HCT116 (cell line): ENCODE data around the gene SMYD4. TPM values are rescaled to one million over a fixed set of nuclear protein-coding genes. Genes with fewer than 3 reads are reported as not detected.

ENCODE experiments used
- ATAC-seq: fragments of 200-7000 bp; cut with Tn5 transposase; 2 replicates; pipeline ENCODE4 v1.9.1; 2020; ENCODE audit warnings: mild to moderate bottlenecking, moderate library complexity
- BruUV-seq: library from RNA; stranded (reverse); fragments of 400-500 nt; replicated peaks from 2 replicates; lab custom pipeline; 2021; lab: Mats Ljungman, UMichigan
- CTCF ChIA-PET: fragments of 300-600 bp; sonication (Branson Sonifier 250); formaldehyde crosslinking; loops from one replicate; lab custom pipeline; 2021; ENCODE audit warnings: antibody characterized with exemption; lab: Charles Lee
- POLR2A ChIA-PET: fragments of 300-600, 350-600 bp; sonication (Branson Sonifier 250); formaldehyde crosslinking; loops from one replicate; lab custom pipeline; 2021; ENCODE audit warnings: antibody characterized with exemption; lab: Charles Lee
- RAD21 ChIA-PET, 2 experiments: fragments of 300-600 bp; sonication (Branson Sonifier 250); formaldehyde crosslinking; loops; one replicate each; lab custom pipeline; 2023; ENCODE audit warnings: low total read pairs in 2 of 2; ENCODE audit not compliant: uncharacterized antibody in 2 of 2, unreplicated experiment in 2 of 2, low non-redundant PET in 1 of 2; lab: Charles Lee
- DNase-seq: peaks from one replicate; pipeline ENCODE4 v3.0.0-alpha.2; 2010; ENCODE audit warnings: low read depth, low spot score
- H2AFZ ChIP-seq: fragments of 200-600 bp; shearing (Covaris generic), sonication (generic); 2 replicates; pipeline ENCODE4 v1.6.1; 2017; ENCODE audit warnings: low read depth, mixed run types, mixed read lengths, antibody characterized with exemption, low read length; ENCODE audit not compliant: poor library complexity, severe bottlenecking
- H3K27ac ChIP-seq: 2 replicates; pipeline ENCODE4 v1.5.1; 2012; ENCODE audit warnings: low read depth, low read length
- H3K27me3 ChIP-seq: fragments of 200-600 bp; sonication (generic); 2 replicates; pipeline ENCODE4 v1.6.1; 2016; ENCODE audit warnings: mixed run types, low read length, mixed read lengths; ENCODE audit not compliant: insufficient read depth
- H3K36me3 ChIP-seq, 2 experiments: fragments of 200-500 bp in 1 of 2; fragments of 200-600 bp in 1 of 2; sonication (Bioruptor generic) in 1 of 2; sonication (generic) in 1 of 2; 2 replicates each; pipeline versions ENCODE4 v1.5.1 to v1.6.1; 2014 to 2016; ENCODE audit warnings: low read length in 2 of 2, inconsistent platforms in 1 of 2, mixed read lengths in 1 of 2, mixed run types in 1 of 2; ENCODE audit not compliant: insufficient read depth in 2 of 2, control insufficient read depth in 1 of 2
- H3K4me1 ChIP-seq, 2 experiments: fragments of 200-600 bp in 1 of 2; sonication (generic) in 1 of 2; 2 replicates each; pipeline versions ENCODE4 v1.5.1 to v1.6.1; 2012 to 2017; ENCODE audit warnings: low read length in 2 of 2, inconsistent platforms in 1 of 2, mild to moderate bottlenecking in 1 of 2, mixed read lengths in 1 of 2, mixed run types in 1 of 2, moderate library complexity in 1 of 2; ENCODE audit not compliant: insufficient read depth in 2 of 2, control insufficient read depth in 1 of 2
- H3K4me2 ChIP-seq: fragments of 200-600 bp; sonication (generic); 2 replicates; pipeline ENCODE4 v1.6.1; 2017; ENCODE audit warnings: mixed run types, low read length, mixed read lengths
- H3K4me3 ChIP-seq, 2 experiments: fragments of 200-600 bp in 1 of 2; sonication (generic) in 1 of 2; replicated peaks in 1 of 2; 2 replicates each; pipeline ENCODE4 v1.5.1; 2011 to 2016; ENCODE audit warnings: low read length in 2 of 2, control low read depth in 1 of 2, low read depth in 1 of 2, mild to moderate bottlenecking in 1 of 2, mixed read lengths in 1 of 2, mixed run types in 1 of 2
- H3K79me2 ChIP-seq: fragments of 200-600 bp; sonication (generic); 2 replicates; pipeline ENCODE4 v1.6.1; 2017; ENCODE audit warnings: mild to moderate bottlenecking, mixed run types, low read length, moderate library complexity, mixed read lengths; ENCODE audit not compliant: insufficient read depth
- H3K9ac ChIP-seq: fragments of 200-600 bp; sonication (generic); 2 replicates; pipeline ENCODE4 v1.6.1; 2016; ENCODE audit warnings: low read length, mixed read lengths
- H3K9me2 ChIP-seq: fragments of 200-600 bp; sonication (generic), shearing (Covaris generic); 2 replicates; pipeline ENCODE4 v1.6.1; 2017; ENCODE audit warnings: mixed run types, mild to moderate bottlenecking, moderate library complexity; ENCODE audit not compliant: insufficient read depth
- H3K9me3 ChIP-seq, 2 experiments: fragments of 200-500 bp in 1 of 2; fragments of 200-600 bp in 1 of 2; sonication (Bioruptor generic) in 1 of 2; sonication (generic) in 1 of 2; 2 replicates each; pipeline ENCODE4 v1.6.1; 2014 to 2017; ENCODE audit warnings: low read length in 2 of 2, mixed read lengths in 2 of 2, inconsistent platforms in 1 of 2, low read depth in 1 of 2, mild to moderate bottlenecking in 1 of 2, mixed run types in 1 of 2, moderate library complexity in 1 of 2; ENCODE audit not compliant: control insufficient read depth in 1 of 2, insufficient read depth in 1 of 2
- H4K20me1 ChIP-seq: fragments of 200-600 bp; sonication (generic), shearing (Covaris generic); 2 replicates; pipeline ENCODE4 v1.6.1; 2017; ENCODE audit warnings: mixed run types, mild to moderate bottlenecking, moderate library complexity; ENCODE audit not compliant: insufficient read depth
- CTCF ChIP-seq, 3 experiments: fragments of 200-600 bp in 1 of 3; sonication (generic) in 1 of 3; IDR thresholded peaks in 2 of 3; conservative IDR thresholded peaks in 1 of 3; 2 replicates each; pipeline ENCODE4 v1.5.1; 2012 to 2017; ENCODE audit warnings: low read depth in 2 of 3, low read length in 2 of 3, antibody characterized with exemption in 1 of 3, borderline replicate concordance in 1 of 3, control low read depth in 1 of 3, mild to moderate bottlenecking in 1 of 3, mixed read lengths in 1 of 3, mixed run types in 1 of 3, moderate library complexity in 1 of 3; ENCODE audit not compliant: insufficient read depth in 1 of 3
- ELF1 ChIP-seq: IDR thresholded peaks from 2 replicates; pipeline ENCODE4 v1.6.1; 2012; ENCODE audit warnings: low read depth, borderline replicate concordance
- EZH2phosphoT487 ChIP-seq: fragments of 200-600 bp; IDR thresholded peaks from 2 replicates; pipeline ENCODE4 v1.6.1; 2018; ENCODE audit warnings: antibody characterized with exemption, borderline replicate concordance
- FOSL1 ChIP-seq: IDR thresholded peaks from 2 replicates; pipeline ENCODE4 v1.6.1; 2012; ENCODE audit warnings: low read depth
- JUND ChIP-seq: IDR thresholded peaks from 2 replicates; pipeline ENCODE4 v1.6.1; 2012
- POLR2AphosphoS5 ChIP-seq: IDR thresholded peaks from 2 replicates; pipeline ENCODE4 v1.6.1; 2011; ENCODE audit warnings: mild to moderate bottlenecking, low read depth, low read length, moderate library complexity
- RAD21 ChIP-seq: IDR thresholded peaks from 2 replicates; pipeline ENCODE4 v1.6.1; 2012; ENCODE audit warnings: low read depth, mild to moderate bottlenecking
- SIN3A ChIP-seq: IDR thresholded peaks from 2 replicates; pipeline ENCODE4 v1.6.1; 2012; ENCODE audit warnings: low read depth
- SP1 ChIP-seq: IDR thresholded peaks from 2 replicates; pipeline ENCODE4 v1.6.1; 2012; ENCODE audit warnings: low read depth
- TCF7L2 ChIP-seq: IDR thresholded peaks from 2 replicates; pipeline ENCODE4 v1.7.0; 2011; ENCODE audit warnings: borderline replicate concordance, inconsistent platforms; ENCODE audit not compliant: insufficient read depth, insufficient read length; ENCODE audit errors: extremely low read depth
- YY1 ChIP-seq: IDR thresholded peaks from 2 replicates; pipeline ENCODE4 v1.6.1; 2011; ENCODE audit warnings: low read length, low read depth, moderate library complexity, mild to moderate bottlenecking; ENCODE audit not compliant: insufficient replicate concordance; ENCODE audit errors: extremely low read depth
- ZBTB33 ChIP-seq: IDR thresholded peaks from 2 replicates; pipeline ENCODE4 v1.6.1; 2011; ENCODE audit warnings: mild to moderate bottlenecking, low read length, moderate library complexity; ENCODE audit not compliant: insufficient replicate concordance; ENCODE audit errors: extremely low read depth
- ZFX ChIP-seq: fragments of 450-650 bp; IDR thresholded peaks from 2 replicates; pipeline ENCODE4 v1.6.1; 2017
- intact Hi-C: fragments of 100-400 bp; cut with micrococcal nuclease; formaldehyde crosslinking; loops from 2 replicates; pipeline ENCODE4 v1.10.0; 2022
- total RNA-seq: library from RNA; stranded (reverse); gene quantifications from one replicate; pipeline ENCODE4 v1.2.1, GENCODE V29; 2021; ENCODE audit not compliant: unreplicated experiment
- TF ChIP-seq, protein P1 (sequence below): IDR thresholded peaks from 2 replicates; pipeline ENCODE4 v1.6.1; 2012
- TF ChIP-seq, protein P2 (sequence below): IDR thresholded peaks from 2 replicates; pipeline ENCODE4 v1.6.1; 2012; ENCODE audit warnings: low read depth

Gene SMYD4
- total RNA-seq, 1 experiment from 2014 or later: 16.9 TPM

DNA sequence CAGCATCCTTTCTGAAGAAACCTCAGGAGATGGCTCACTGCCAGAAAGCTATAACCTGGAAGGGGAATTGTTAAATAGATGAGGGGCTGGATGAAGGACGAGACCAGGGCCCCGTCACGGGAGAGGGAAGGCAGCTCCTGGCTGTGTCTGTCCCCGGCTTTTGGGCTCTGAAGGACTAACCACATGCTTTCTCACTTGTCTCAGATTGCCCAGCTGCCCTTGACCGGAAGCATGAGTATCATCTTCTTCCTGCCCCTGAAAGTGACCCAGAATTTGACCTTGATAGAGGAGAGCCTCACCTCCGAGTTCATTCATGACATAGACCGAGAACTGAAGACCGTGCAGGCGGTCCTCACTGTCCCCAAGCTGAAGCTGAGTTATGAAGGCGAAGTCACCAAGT is 53.4 kb downstream of the SMYD4 start:
- TF ChIP-seq, protein P1, sequence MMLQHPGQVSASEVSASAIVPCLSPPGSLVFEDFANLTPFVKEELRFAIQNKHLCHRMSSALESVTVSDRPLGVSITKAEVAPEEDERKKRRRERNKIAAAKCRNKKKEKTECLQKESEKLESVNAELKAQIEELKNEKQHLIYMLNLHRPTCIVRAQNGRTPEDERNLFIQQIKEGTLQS: no peak
- TF ChIP-seq FOSL1: no peak
- no peak for TF ChIP-seq JUND
- no peak for TF ChIP-seq ZFX
- TF ChIP-seq ELF1: no peak
- TF ChIP-seq, protein P2, sequence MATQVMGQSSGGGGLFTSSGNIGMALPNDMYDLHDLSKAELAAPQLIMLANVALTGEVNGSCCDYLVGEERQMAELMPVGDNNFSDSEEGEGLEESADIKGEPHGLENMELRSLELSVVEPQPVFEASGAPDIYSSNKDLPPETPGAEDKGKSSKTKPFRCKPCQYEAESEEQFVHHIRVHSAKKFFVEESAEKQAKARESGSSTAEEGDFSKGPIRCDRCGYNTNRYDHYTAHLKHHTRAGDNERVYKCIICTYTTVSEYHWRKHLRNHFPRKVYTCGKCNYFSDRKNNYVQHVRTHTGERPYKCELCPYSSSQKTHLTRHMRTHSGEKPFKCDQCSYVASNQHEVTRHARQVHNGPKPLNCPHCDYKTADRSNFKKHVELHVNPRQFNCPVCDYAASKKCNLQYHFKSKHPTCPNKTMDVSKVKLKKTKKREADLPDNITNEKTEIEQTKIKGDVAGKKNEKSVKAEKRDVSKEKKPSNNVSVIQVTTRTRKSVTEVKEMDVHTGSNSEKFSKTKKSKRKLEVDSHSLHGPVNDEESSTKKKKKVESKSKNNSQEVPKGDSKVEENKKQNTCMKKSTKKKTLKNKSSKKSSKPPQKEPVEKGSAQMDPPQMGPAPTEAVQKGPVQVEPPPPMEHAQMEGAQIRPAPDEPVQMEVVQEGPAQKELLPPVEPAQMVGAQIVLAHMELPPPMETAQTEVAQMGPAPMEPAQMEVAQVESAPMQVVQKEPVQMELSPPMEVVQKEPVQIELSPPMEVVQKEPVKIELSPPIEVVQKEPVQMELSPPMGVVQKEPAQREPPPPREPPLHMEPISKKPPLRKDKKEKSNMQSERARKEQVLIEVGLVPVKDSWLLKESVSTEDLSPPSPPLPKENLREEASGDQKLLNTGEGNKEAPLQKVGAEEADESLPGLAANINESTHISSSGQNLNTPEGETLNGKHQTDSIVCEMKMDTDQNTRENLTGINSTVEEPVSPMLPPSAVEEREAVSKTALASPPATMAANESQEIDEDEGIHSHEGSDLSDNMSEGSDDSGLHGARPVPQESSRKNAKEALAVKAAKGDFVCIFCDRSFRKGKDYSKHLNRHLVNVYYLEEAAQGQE: no peak
- TF ChIP-seq RAD21: no peak
- no peak for TF ChIP-seq ZBTB33
- no peak for TF ChIP-seq CTCF (IDR thresholded peaks at IDR 0.05 in 2 of 3, conservative IDR thresholded peaks at IDR 0.05 in 1 of 3; ENCODE audit: borderline replicate concordance in 1 of 3, insufficient read depth in 1 of 3, low read depth in 2 of 3, low read length in 2 of 3)
- TF ChIP-seq EZH2phosphoT487: no peak
- TF ChIP-seq YY1: no peak
- no peak for TF ChIP-seq POLR2AphosphoS5
- TF ChIP-seq SP1: no peak
- TF ChIP-seq TCF7L2: no peak
- no peak for TF ChIP-seq SIN3A
- TF ChIP-seq, all 23 proteins: peak for 0
- Histone ChIP-seq H3K36me3 (peaks cover 6 to 14% of the 10 kb centered on the region in 2 experiments; a peak in 3 of 4 replicates), H3K9me3 (no peaks in the 10 kb centered on the region), H3K27ac (no peak overlapping the region), H3K79me2 (no peaks in the 10 kb centered on the region), H3K27me3 (no peaks in the 10 kb centered on the region), H4K20me1 (no peaks in the 10 kb centered on the region), H3K4me1 (peaks cover 0 to 3% of the 10 kb centered on the region in 2 experiments; a peak in 1 of 4 replicates), H3K4me2 (no peak overlapping the region), H3K4me3 (no peak overlapping the region), H2AFZ (no peak overlapping the region), H3K9ac (no peak overlapping the region), H3K9me2 (no peaks in the 10 kb centered on the region)
- DNase-seq: no peak
- CTCF ChIA-PET: no interaction called here
- RAD21 ChIA-PET: no interaction called here
- no peak for ATAC-seq
- POLR2A ChIA-PET: no interaction called here
- no TSS peak for BruUV-seq
- intact Hi-C loops: no loop called here
